ENCODE data around the gene PSME2.

PSME2 gene

DNA sequence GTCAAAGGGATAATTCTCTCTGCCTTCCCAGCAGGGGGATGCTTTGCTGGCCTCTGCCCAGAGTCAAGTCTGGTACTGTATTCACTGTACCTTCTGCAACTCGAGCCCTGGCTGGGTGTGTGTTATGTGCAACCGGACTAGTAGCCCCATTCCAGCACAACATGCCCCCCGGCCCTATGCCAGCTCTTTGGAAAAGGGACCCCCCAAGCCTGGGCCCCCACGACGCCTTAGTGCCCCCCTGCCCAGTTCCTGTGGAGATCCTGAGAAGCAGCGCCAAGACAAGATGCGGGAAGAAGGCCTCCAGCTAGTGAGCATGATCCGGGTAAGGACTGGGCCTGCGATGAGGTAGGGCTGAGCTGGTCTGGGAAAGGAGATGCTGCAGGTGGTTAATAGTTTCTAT, 4.2 kb upstream of the PSME2 start:
- TF ChIP-seq, protein P1, sequence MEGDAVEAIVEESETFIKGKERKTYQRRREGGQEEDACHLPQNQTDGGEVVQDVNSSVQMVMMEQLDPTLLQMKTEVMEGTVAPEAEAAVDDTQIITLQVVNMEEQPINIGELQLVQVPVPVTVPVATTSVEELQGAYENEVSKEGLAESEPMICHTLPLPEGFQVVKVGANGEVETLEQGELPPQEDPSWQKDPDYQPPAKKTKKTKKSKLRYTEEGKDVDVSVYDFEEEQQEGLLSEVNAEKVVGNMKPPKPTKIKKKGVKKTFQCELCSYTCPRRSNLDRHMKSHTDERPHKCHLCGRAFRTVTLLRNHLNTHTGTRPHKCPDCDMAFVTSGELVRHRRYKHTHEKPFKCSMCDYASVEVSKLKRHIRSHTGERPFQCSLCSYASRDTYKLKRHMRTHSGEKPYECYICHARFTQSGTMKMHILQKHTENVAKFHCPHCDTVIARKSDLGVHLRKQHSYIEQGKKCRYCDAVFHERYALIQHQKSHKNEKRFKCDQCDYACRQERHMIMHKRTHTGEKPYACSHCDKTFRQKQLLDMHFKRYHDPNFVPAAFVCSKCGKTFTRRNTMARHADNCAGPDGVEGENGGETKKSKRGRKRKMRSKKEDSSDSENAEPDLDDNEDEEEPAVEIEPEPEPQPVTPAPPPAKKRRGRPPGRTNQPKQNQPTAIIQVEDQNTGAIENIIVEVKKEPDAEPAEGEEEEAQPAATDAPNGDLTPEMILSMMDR (IDR thresholded peaks at IDR 0.05; ENCODE audit: extremely low read depth, missing control alignments), result no peak
- DNase-seq (ENCODE audit: low spot score), result no peak

DNA sequence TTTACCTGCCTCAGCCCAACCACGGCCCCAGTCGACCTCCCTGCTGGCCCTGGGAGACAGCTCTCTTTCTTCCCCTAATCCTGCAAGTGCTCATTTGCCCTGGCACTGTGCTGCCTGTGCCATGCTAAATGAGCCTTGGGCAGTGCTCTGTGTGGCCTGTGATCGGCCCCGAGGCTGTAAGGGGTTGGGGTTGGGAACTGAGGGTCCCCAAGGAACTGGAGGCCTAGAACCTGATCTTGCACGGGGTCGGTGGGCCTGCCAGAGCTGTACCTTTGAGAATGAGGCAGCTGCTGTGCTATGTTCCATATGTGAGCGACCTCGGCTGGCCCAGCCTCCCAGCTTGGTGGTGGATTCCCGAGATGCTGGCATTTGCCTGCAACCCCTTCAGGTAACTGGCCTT, 3.7 kb upstream of the PSME2 start:
- no peak for DNase-seq (ENCODE audit: low spot score)
- TF ChIP-seq, protein P1 (IDR thresholded peaks at IDR 0.05; ENCODE audit: extremely low read depth, missing control alignments), result no peak

GRCh38 chr14:24149302-24149969, 3.0 kb upstream of the PSME2 start:
- DNase-seq (ENCODE audit: low spot score), result no peak
- TF ChIP-seq, protein P1 (IDR thresholded peaks at IDR 0.05; ENCODE audit: extremely low read depth, missing control alignments), result no peak

GRCh38 chr14:24147761-24148428, 1.5 kb upstream of the PSME2 start:
- DNase-seq (ENCODE audit: low spot score), result no peak
- TF ChIP-seq, protein P1 (IDR thresholded peaks at IDR 0.05; ENCODE audit: extremely low read depth, missing control alignments), result no peak

DNA sequence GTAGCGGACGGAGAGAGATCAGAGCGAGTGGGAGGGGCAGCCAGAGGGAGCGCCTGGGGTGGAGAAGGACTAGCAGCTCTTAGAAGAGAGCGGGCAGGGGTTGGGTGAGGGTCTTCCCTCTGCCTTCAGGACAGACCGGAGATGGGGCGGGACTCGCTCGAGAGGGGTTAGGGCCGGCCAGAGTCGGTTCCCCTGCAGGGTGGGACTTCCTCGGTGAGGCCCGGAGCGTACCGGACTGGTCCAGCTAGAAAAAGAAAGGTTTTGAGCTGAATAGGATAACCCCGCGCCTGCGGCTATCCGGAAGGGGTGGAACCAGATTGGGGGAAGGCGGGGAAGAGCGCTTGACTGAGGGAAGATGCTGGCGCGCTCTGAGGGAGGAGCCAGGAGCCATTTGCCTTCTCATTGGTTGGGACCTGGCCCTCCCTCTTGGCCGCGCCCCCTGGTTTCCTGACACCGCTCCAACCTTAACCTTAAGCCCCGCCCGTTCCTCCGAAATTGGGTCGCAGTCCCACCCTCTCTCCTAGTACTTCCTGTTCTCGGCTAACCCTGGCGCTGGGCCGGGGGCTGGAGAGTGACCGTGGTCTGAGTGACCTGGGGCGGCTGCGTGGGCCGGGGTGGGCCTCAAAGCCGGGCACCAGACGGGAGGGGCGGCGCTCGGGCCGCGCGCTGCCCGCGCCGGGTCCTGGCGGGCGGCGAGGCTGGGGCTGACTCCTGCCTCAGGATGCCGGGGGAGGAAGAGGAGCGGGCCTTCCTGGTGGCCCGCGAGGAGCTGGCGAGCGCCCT, 759 bp upstream of the PSME2 start, which contains the start of gene RNF31:
Gene RNF31, plus strand, starts transcription at position 521 of the 783 bp plus-strand sequence. Its CDS starts 201 bp downstream, at position 722.
- TF ChIP-seq, protein P1 (IDR thresholded peaks at IDR 0.05; ENCODE audit: extremely low read depth, missing control alignments), result no peak

GRCh38 chr14:24145690-24146452, 539 bp downstream of the PSME2 start:
- no peak for DNase-seq (ENCODE audit: low spot score)

More for the DNA sequence above, 759 bp upstream of the PSME2 start, which contains the start of gene RNF31:
- DNase-seq (ENCODE audit: low spot score), result peak; percentile 98

More at GRCh38 chr14:24145690-24146452, 539 bp downstream of the PSME2 start:
- TF ChIP-seq, protein P1 (IDR thresholded peaks at IDR 0.05; ENCODE audit: extremely low read depth, missing control alignments), result no peak

All from GM20000 (cell line).